B cell (primary cell): ENCODE results near the gene RNF175. TPM values are rescaled to one million over a fixed set of nuclear protein-coding genes. Genes with fewer than 3 reads are reported as not detected.

Source experiments
- ATAC-seq: fragments of 200-7000 bp; cut with Tn5 transposase; one replicate; pipeline ENCODE4 v1.10.0; 2021; ENCODE audit warnings: low read depth, mild to moderate bottlenecking, moderate number of reproducible peaks, moderate library complexity
- CTCF ChIA-PET: fragments of 350-600 bp; sonication (Branson Sonifier 250); formaldehyde crosslinking; loops from one replicate; lab custom pipeline; 2021; ENCODE audit warnings: antibody characterized with exemption, inconsistent platforms; lab: Charles Lee
- POLR2A ChIA-PET: fragments of 350-600 bp; sonication (Branson Sonifier 250); formaldehyde crosslinking; loops from one replicate; lab custom pipeline; 2021; ENCODE audit warnings: antibody characterized with exemption; lab: Charles Lee
- DNase-seq: peaks from one replicate; pipeline ENCODE4 v3.0.0; 2013
- H2AFZ ChIP-seq: 2 replicates; pipeline ENCODE4 v1.6.1; 2012; ENCODE audit warnings: mild to moderate bottlenecking, low read depth, low read length; ENCODE audit not compliant: insufficient read depth, poor library complexity, severe bottlenecking
- H3K27ac ChIP-seq, 2 donors: 1 replicate in 1 of 2; 2 replicates in 1 of 2; pipeline ENCODE4 v1.5.1; 2012 to 2013; ENCODE audit warnings: low read length in 2 of 2, mild to moderate bottlenecking in 2 of 2, moderate library complexity in 1 of 2
- H3K27me3 ChIP-seq, 4 experiments: fragments of 200-600 bp in 1 of 4; sonication (generic) in 1 of 4; replicated peaks in 1 of 4; 1 replicate in 2 of 4; 2 replicates in 2 of 4; pipeline versions ENCODE4 v1.6.1 to v1.7.0; 2013 to 2016; ENCODE audit warnings: low read length in 3 of 4, mild to moderate bottlenecking in 2 of 4, mixed read lengths in 1 of 4, moderate library complexity in 1 of 4; ENCODE audit not compliant: insufficient read depth in 4 of 4, control insufficient read depth in 3 of 4; ENCODE audit errors: control extremely low read depth in 1 of 4
- H3K36me3 ChIP-seq, 2 experiments: replicated peaks in 1 of 2; 1 replicate in 1 of 2; 2 replicates in 1 of 2; pipeline versions ENCODE4 v1.6.1 to v1.7.1; 2013; ENCODE audit warnings: low read length in 1 of 2; ENCODE audit not compliant: insufficient read depth in 2 of 2, control insufficient read depth in 1 of 2; ENCODE audit errors: control extremely low read depth in 1 of 2, extremely low read depth in 1 of 2
- H3K4me1 ChIP-seq, 2 donors: fragments of 200-600 bp in 1 of 2; sonication (generic) in 1 of 2; 1 replicate in 1 of 2; 2 replicates in 1 of 2; pipeline versions ENCODE4 v1.5.1 to v1.6.1; 2013 to 2017; ENCODE audit warnings: low read length in 2 of 2; ENCODE audit not compliant: control insufficient read depth in 2 of 2, insufficient read depth in 2 of 2
- H3K4me2 ChIP-seq: replicated peaks from 2 replicates; pipeline ENCODE3; 2012; ENCODE audit warnings: mild to moderate bottlenecking, low read depth, low read length; ENCODE audit not compliant: poor library complexity, severe bottlenecking
- H3K4me3 ChIP-seq, 5 experiments: fragments of 200-600 bp in 1 of 5; sonication (generic) in 1 of 5; 1 replicate in 3 of 5; 2 replicates in 2 of 5; pipeline versions ENCODE4 v1.5.1 to v1.7.0; 2011 to 2016; ENCODE audit warnings: low read length in 4 of 5, mild to moderate bottlenecking in 4 of 5, low read depth in 2 of 5, control low read depth in 1 of 5, moderate library complexity in 1 of 5; ENCODE audit not compliant: insufficient read depth in 1 of 5; ENCODE audit errors: control extremely low read depth in 1 of 5, extremely low read depth in 1 of 5
- H3K79me2 ChIP-seq: fragments of 200-600 bp; sonication (generic); one replicate; pipeline ENCODE4 v1.6.0; 2016; ENCODE audit warnings: low read length; ENCODE audit not compliant: control insufficient read depth, insufficient read depth
- H3K9ac ChIP-seq: fragments of 200-600 bp; sonication (generic); 2 replicates; pipeline ENCODE4 v1.6.1; 2017; ENCODE audit warnings: mild to moderate bottlenecking, low read length, moderate library complexity
- H3K9me3 ChIP-seq, 3 donors: one replicate each; pipeline versions ENCODE4 v1.6.1 to v1.7.1; 2013; ENCODE audit warnings: low read length in 2 of 3; ENCODE audit not compliant: control insufficient read depth in 2 of 3, insufficient read depth in 1 of 3; ENCODE audit errors: control extremely low read depth in 1 of 3
- H4K20me1 ChIP-seq: 2 replicates; pipeline ENCODE4 v1.6.0; 2012; ENCODE audit warnings: mild to moderate bottlenecking, low read length; ENCODE audit not compliant: insufficient read depth, control insufficient read depth, poor library complexity, severe bottlenecking
- H3K27ac Mint-ChIP-seq: one replicate; pipeline ENCODE4 v1.8.0; 2021; ENCODE audit warnings: mixed read lengths
- H3K27me3 Mint-ChIP-seq: one replicate; pipeline ENCODE4 v1.8.0; 2021; ENCODE audit warnings: mixed read lengths
- H3K4me1 Mint-ChIP-seq: one replicate; pipeline ENCODE4 v1.8.0; 2021; ENCODE audit warnings: mixed read lengths
- H3K4me3 Mint-ChIP-seq: one replicate; pipeline ENCODE4 v1.8.0; 2021; ENCODE audit warnings: mixed read lengths
- H3K9me3 Mint-ChIP-seq: one replicate; pipeline ENCODE4 v1.8.0; 2022; ENCODE audit warnings: mixed read lengths; ENCODE audit not compliant: insufficient read depth
- CTCF ChIP-seq: fragments of 200-600 bp; IDR thresholded peaks from one replicate; pipeline ENCODE4 v1.8.0; 2022; ENCODE audit warnings: antibody characterized with exemption, mild to moderate bottlenecking
- EZH2 ChIP-seq: IDR thresholded peaks from 2 replicates; pipeline ENCODE4 v1.6.1; 2012; ENCODE audit warnings: borderline replicate concordance, low read depth, mild to moderate bottlenecking, moderate library complexity, low read length; ENCODE audit not compliant: insufficient read depth, poor library complexity, severe bottlenecking
- WGBS: methylation state at CpG from one replicate; pipeline ENCODE4 v1.1.5; 2013; ENCODE audit warnings: missing lambda C conversion rate; ENCODE audit not compliant: insufficient coverage; 5-methylcytosine and 5-hydroxymethylcytosine counted together
- intact Hi-C: fragments of 100-400 bp; cut with micrococcal nuclease; formaldehyde crosslinking; loops from one replicate; pipeline ENCODE4 v1.10.0; 2022
- polyA plus RNA-seq: library from polyadenylated mRNA; depleted of rRNA; stranded (reverse); fragments of >200 nt; gene quantifications from 2 replicates; pipeline ENCODE4 v1.2.3, GENCODE V29; 2012
- total RNA-seq, 2 donors: library from RNA; stranded (reverse); fragments of 120-200 nt in 1 of 2; gene quantifications; 1 replicate in 1 of 2; 2 replicates in 1 of 2; pipeline versions ENCODE4 v1.2.3 to v1.2.4, GENCODE V29; 2013 to 2022

RNF175 gene
- total and polyA plus RNA-seq, 2 donors (not counting 1 experiment from before 2014, with no cell fraction given): not detected

- H3K27me3 ChIP-seq: no peaks in the 10 kb centered on the region
- no peak overlapping the region for H3K4me3 ChIP-seq
- intact Hi-C loops: no loop called here
- H3K4me1 Mint-ChIP-seq: no peaks in the 10 kb centered on the region
- H3K4me3 Mint-ChIP-seq: no peak overlapping the region
- H3K36me3 ChIP-seq: no peaks in the 10 kb centered on the region
- no peaks in the 10 kb centered on the region for H3K9me3 ChIP-seq
- TF ChIP-seq EZH2: no peak
- no peak for TF ChIP-seq CTCF
- no peaks in the 10 kb centered on the region for H3K4me1 ChIP-seq
- H3K9me3 Mint-ChIP-seq: peaks cover 8% of the 10 kb centered on the region
- H3K27ac Mint-ChIP-seq: no peak overlapping the region
- H3K27me3 Mint-ChIP-seq: peaks cover 19% of the 10 kb centered on the region
- H3K27ac ChIP-seq: no peak overlapping the region
- no peak overlapping the region for H3K4me2 ChIP-seq
- H3K79me2 ChIP-seq: no peaks in the 10 kb centered on the region
- 100% methylated on average over 1 of the region's 1 CpG for WGBS
- ChIA-PET POLR2A (no interaction called here), CTCF (no interaction called here)
- no peak overlapping the region for H2AFZ ChIP-seq
- H3K9ac ChIP-seq: no peak overlapping the region
- no peaks in the 10 kb centered on the region for H4K20me1 ChIP-seq
- no peak for ATAC-seq
- no peak for DNase-seq
Measured at GRCh38 chr4:153663667-153664066, 96.2 kb downstream of the RNF175 start.

- no peaks in the 10 kb centered on the region for H3K36me3 ChIP-seq
- TF ChIP-seq EZH2 (no peak), CTCF (no peak)
- no peaks in the 10 kb centered on the region for H3K9me3 ChIP-seq
- H3K79me2 ChIP-seq: no peaks in the 10 kb centered on the region
- no peak overlapping the region for H2AFZ ChIP-seq
- no peak overlapping the region for H3K4me3 ChIP-seq
- Mint-ChIP-seq H3K9me3 (peaks cover 8% of the 10 kb centered on the region), H3K4me3 (no peak overlapping the region), H3K4me1 (no peaks in the 10 kb centered on the region), H3K27me3 (peaks cover 16% of the 10 kb centered on the region), H3K27ac (no peak overlapping the region)
- no peak overlapping the region for H3K9ac ChIP-seq
- ATAC-seq: no peak
- DNase-seq: no peak
- H3K4me2 ChIP-seq: no peak overlapping the region
- no peaks in the 10 kb centered on the region for H3K4me1 ChIP-seq
- no CpG with 5 or more reads among the region's 1 CpG for WGBS
- ChIA-PET CTCF (no interaction called here), POLR2A (no interaction called here)
- H3K27ac ChIP-seq: no peak overlapping the region
- H3K27me3 ChIP-seq: no peaks in the 10 kb centered on the region
- intact Hi-C loops: no loop called here
- no peaks in the 10 kb centered on the region for H4K20me1 ChIP-seq
Measured at GRCh38 chr4:153661908-153662307, 97.9 kb downstream of the RNF175 start.
